ENCODE data around the gene CDK5R1.

CDK5R1 gene

DNA sequence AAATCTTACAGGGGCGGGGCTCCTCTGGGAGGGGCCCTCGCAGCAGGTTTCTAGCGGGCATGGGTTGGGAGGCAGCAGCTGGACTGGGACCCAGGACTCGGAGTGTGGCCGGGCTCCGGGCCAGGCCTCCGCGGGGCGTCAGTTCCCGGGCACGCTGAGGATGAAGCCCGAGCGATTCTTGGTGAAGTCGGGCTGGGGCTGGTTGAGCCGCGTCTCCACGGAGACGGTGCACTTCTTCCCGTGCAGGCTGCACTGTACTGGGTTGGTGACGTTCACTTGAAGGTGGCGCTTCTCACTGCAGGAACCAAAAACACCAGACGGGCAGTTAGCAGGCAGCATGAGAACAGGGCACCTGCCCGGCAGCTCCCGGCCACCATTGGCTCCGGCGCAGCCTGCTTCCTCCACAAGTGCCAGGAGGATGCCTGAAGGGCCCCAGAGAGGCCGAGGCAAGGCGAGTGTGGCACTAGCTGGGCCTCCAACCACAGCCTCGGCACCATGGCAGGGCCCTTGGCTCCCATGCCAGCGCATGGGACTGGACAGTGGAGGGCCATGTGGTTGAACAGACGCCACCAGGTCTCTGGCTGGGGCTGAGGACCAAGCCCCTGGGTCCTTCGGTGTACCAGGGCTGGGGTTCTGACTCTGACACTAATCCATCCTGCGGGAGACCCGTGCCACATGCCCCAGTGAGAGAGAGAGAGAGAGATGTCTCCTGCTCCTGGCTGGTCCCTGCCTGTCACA is 8.0 kb downstream of the CDK5R1 start:
- no peak for DNase-seq

DNA sequence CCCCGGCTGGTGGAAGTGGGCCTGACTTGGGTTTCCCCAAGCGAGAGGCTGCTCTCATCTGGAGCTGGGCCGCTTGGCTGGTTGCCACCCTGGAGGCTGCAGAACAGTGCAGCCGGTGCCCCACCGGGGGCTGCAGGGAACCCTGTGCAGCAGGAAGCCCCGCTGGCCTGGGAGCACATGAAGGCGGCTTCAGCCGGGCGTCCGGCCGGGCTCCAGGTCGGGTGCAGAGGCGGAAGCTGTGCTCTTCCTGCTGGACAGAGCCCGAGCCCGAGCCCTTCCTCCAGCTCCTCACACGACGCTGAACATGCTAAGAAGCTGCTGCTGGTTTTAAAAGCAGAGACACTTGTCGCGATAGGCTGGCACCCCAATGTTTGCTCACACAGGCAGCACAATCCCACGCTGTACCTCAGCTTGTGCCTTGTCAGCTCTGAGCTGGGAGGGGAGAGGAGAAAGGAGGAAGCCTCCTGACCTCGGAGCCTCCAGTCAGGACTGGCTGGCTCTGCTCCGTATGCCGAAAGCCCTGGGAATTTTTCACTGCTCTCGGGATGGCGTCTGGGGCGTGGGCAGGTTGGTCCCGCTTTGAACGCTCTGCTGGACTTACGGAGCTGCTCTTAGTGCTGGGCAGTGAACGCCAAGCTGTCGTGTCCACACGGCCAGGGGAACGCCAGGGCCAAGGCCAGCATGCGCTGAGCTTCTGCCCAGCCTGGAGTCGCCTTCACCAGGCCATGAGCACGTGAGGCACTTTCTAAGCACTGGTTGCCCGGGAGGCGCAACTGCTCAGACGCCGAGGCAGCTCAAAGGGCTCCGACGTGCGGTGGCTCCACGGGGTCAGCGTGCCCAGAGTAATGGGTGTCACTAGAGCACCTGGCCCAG is 8.8 kb downstream of the CDK5R1 start:
- peak; percentile 31 for DNase-seq

DNA sequence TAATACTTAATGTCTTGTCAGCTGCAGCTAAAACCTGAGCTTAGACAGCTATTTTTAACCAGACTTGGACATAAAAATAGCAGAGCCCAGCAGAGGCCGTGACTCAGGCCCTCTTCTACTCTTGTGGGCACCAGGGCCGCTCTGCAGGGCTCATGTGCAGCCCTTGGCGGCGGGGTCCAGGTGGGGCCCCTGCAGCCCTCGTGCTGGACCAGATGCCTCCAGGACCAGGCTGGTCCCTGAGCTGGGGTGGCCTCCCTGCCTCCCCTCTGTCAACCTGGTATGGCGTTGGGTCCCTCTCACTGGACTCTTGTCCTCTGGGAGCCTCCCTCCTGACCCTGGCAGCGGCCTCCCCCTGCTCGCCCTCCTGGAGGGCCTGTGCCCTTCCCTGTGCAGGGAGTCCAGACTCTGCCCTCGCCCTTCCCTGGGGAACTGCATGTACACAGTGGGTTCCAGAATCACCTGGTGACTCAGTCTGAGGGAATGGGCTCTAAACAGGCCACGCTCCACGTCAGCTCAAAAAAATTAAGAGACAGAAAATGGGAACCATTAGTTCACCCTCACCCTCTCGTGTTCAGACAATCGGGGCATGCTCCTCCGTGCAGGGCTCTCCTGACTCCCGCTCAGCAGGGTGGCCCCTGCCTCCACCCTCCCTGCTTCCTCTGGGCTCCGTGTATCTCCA is 9.7 kb downstream of the CDK5R1 start:
- no peak for DNase-seq

DNA sequence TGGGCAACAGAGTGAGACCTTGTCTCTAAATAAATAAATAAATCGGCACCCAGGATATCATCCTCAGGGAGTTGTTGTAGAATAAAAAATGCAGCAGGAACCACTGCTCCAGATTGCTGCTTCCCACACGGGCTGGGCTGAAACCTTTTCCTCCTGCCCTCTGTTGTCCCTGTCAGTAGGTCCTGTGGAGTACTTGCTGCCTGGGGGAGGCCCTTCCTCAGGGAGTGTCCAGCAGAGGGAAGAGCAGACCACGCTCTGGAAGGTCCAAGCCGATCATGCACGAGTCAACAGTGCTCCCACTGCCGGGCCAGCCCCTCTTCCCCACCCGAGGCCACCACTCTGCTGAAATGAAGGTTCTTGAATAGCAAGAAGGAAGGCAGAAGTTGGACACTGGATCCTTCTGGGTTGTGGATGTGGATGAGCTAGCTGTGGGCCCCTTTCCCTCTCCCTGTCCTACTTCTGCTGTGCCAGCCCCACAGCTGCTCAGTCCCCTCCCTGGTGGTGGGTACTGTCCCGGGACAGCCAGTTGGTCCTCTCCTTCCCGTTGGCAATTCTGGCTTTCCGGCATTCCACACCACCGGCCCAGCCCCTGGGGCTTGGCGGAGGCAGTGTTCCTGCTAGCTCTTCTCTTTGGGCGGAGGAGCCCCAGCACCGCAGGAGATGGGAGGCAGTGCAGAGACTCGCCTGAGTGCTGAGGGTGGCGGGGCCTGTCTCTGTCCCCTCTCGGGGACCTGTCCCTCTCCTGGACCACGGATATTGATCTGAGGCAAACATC is 10.8 kb downstream of the CDK5R1 start:
- DNase-seq: no peak

DNA sequence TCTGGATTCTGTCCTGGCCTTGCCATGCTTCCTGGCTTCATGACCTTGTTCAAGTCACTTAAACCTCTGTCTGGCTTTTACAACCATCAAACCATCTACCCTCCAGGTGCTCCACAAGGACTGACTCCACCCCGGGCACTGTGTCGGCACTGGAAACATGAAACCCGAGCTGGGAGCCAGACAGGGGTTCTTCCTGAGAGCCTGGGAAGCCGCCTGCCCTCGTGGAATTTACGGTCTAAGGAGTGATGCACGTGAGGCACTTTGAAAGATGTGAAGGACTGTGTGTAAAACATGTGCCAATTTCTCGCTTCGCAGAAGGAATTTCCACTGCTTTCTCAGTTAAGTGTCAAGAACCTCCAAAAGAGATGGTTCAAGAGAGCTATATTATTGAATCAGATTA is 11.6 kb downstream of the CDK5R1 start:
- no peak for DNase-seq

DNA sequence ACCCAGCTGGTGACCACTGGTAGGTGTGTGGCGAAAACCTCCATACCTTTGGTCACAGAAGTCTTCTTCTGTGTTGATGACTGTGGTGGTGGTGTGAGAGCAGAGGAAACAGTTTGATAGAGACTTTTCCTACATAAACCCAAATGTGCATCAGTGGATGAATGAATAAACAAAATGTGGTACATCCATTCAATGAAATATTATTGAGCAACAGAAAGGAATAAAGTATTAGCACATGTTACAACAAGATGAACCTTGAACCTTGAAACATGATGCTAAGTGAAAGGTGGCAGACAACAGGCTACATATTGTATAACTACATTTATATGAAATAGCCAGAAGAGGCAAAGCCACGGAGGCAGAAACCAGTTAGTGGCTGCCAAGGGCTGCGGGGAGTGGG is 15.2 kb downstream of the CDK5R1 start:
- no peak for DNase-seq

DNA sequence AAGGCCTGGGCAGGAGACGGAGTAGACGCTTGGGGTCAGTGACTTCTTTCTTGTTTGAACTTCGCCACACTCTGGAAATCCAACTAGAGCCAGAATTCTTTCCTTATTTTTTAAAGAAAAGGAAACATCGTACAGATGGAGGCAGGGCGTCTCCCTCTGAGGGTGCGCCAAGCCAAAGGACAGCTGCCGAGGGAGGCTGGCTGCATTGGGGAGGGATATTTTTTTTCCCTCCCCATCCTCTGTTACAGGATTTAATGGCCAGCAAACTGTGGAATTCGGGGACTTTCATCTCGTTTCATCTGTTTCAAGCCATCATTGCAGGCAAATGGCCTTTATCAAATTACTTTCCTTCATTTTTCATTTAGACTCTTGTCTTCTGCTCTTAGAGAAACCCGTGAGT is 15.9 kb downstream of the CDK5R1 start:
- no peak for DNase-seq

DNA sequence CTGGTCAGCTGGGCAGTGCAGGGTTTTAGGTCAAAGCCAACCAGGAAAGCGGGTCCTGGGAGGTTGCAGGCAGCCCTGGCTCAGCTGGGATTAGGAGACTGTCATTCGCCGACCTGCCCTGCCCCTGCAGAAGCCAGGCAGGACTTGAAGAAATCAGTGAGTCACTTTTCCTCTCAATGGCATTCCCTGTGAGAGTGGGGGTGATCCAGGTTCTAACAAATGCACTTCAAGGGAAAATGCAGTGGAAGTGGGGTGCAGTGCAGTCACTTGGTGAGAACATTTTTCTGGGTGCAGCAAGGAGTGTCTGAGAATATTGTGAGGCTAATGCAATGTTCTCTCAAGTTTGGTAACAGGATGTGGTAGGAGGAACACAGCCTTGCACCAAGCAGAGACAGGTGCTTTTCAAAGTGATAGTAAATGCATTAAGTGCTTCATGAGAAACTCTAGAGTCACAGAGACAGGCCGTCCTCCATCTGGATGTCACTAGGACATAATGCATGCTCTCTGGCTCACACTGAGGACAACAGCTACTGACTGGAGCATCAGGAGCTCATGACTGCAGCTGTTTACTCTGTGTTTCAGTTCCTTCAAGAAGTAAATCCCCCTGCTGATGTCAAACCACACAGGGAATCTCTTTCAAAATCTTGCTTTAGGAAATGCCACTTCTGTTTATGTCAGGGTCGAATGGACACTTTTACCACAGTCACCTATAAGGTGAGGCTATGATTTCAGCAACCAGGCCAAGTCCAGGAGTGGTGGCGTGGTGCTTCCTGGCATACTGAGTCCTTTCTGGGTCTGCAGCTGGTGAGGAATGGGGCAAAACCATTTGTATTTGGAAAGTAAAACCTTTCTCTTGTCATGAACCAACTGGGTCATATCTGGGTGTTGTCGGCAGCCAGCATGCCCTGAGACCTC is 16.7 kb downstream of the CDK5R1 start:
- DNase-seq: peak; percentile 92

DNA sequence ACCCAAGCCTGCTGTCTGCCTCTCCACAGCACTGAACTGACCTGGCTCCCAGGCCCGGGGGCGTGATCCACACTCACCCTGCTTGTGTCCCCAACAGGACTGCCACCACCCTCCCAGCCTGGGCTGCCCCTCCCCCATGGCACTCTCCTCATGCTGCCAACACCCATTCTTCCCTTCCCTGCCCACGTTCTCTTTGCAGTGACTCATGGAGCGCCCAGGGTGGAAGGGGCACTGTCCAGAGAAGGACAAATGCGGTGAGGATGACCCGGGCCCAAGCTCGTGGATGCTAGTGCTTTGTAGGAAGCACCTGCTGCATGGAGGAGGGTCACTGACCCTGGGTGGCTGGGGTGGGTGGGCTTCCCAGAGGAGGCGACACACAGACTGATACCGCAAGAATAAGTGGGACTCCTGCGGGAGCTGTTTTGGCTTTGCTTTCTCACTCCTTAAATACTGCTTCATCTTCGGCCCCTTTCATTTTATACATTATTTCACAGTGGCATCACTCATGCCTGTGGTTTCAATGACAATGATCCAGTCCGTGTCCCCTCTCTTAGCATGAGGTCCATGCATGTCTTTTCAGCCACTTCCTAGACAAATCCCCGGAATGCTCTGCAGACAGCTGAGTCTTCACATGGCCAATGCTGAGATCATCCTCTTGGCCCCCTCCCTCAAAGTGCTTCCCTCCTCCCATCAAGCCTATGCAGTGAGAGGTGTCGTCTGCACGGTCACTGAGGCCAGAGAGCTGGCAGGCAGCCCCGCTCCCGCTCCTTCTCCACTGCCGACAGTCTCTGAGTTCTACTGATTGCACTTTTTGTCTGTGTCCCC is 17.6 kb downstream of the CDK5R1 start:
- DNase-seq: peak; percentile 57

DNA sequence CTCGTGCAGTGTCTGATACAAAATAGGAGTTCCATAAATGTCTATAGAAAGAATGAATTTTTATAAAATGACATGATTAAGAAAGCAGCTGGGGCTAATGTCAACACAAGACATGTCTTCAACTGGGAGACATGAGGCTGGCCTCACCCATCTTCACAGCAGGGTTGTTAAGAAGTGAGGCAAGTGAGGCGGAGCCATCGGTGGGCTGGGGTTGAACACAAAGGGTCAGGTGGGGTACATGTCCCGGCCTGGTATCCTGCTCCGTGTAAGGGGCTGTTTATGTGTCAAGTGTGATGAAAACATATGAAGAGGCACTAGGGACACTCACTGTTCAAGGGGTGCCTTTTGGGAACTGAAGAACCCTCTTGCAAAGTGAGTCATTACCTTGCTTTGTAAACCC is 22.1 kb downstream of the CDK5R1 start:
- no peak for DNase-seq

DNA sequence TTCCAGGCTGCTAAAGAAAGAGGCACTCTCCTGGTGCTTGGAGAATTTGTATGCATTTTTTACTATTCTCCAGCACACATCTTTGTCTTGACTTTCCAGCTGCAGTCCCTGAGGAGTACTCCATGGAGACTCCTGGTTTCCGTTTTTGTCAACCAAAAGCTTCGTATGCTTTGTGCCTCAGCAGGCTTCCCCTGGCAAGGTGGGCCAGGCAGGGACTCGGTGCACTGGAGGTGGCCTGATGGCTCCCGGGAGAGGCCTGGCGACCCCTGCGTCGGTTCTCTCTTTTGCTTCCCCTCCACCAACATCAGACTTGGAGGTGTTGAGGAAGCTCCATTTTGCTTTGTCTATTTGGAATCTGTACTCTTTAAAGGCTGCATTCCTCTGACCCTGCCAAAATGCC is 23.7 kb downstream of the CDK5R1 start:
- no peak for DNase-seq

DNA sequence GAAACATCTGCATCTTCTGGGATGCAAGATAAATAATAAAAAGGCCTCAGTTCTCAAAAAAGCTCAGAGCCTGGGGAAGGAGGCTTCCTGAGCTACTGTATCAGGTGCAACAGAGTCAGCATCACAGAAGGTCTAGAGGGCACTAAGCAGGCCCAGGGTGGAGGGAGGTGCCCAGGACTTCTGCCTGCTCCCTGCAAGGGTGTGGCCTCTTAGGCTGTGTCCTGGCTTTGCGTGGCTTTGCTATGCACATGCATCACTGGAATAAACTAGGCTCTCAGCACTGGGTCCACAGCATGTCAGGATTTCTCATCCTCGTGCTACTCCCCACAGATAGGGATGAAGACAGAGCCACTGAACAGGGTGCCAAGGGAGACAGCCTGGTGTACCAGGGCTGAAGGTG is 25.5 kb downstream of the CDK5R1 start:
- no peak for DNase-seq

DNA sequence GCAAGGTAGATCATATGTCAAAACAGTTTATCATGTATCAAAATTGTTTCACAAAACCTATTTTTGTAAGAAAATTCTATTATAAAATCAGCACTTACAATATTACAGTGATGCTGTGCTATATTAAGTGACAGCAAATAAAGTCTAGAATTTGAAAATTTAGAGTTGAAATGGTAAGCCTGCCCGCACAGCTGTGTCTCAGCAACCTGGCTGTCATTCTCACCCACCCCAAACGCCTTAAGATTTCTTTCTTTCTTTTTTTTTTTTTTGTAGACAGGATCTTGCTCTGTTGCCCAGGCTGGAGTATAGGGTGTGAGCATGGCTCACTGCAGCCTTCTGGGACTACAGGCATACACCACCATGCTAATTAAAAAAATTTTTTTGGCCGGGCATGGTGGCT is 26.8 kb downstream of the CDK5R1 start:
- DNase-seq: no peak

DNA sequence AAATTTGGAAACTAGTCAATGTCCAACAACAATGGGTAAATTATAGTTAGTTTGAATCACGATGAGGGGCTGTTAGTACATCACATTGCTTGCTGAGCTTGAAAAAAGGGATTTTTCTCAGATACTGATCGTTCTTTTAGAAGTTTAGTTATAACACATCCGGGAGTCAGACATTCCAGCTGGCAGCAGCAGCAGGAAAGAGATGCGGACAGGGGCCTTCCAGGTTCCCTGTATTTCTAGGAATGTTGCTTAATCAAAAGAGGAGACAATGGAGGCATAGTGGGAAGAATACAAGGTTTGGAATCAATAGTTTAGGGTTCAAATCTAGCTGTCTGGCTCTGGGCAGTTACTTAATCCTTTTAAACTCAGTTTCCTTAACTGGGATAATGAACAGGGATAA is 27.8 kb downstream of the CDK5R1 start:
- no peak for DNase-seq

DNA sequence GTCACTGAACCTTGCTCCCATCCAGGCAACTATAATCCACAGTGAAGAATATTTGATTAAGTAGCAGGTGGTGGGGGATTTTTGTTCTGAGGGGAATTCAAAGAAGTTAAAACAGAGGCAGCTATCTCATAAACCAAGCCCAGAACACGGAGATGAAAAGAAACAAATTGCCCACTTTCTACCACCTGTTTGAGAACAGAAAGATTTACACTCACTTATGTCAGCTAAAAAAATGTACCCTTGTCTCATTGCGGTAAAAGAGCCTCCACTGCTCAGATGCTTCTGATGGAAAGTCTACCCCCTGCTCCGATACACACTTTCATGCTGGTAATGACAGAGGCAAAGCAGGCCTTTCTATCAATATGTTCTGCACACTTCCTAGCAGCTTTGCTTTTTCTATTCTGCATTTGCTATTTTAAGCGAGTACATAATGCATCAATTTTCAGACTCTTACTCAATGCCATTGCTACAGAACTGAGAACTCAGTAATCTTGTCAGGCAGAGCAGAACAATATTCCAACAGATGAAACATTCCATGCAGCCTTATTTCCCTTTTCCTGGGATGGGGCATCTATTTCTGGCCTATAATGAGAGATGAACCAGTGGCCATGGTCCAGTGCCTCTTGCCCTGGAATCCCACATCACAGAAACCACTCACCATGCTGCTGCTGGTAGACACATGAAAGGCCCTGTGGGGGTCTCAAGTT is 29.0 kb downstream of the CDK5R1 start:
- no peak for DNase-seq

DNA sequence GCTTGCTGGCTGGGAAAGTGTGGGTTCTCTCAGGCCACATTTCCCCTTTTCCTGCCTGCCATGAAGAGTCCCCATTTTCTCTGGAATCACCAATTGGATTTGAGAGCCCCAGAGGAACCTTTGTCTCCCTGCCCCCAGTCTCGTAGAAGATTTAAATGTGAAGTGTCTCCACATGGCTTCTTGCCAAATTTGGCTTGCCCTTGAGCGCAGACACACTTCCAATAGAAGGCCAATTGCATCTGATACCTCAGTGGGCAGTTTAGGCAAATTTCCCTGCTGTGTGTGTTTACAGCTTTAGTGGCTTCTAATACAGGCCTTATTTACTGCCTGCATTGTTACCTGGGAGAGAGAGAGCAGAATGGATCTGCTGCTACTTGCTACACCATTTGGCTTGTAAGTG is 29.7 kb downstream of the CDK5R1 start:
- DNase-seq: no peak

DNA sequence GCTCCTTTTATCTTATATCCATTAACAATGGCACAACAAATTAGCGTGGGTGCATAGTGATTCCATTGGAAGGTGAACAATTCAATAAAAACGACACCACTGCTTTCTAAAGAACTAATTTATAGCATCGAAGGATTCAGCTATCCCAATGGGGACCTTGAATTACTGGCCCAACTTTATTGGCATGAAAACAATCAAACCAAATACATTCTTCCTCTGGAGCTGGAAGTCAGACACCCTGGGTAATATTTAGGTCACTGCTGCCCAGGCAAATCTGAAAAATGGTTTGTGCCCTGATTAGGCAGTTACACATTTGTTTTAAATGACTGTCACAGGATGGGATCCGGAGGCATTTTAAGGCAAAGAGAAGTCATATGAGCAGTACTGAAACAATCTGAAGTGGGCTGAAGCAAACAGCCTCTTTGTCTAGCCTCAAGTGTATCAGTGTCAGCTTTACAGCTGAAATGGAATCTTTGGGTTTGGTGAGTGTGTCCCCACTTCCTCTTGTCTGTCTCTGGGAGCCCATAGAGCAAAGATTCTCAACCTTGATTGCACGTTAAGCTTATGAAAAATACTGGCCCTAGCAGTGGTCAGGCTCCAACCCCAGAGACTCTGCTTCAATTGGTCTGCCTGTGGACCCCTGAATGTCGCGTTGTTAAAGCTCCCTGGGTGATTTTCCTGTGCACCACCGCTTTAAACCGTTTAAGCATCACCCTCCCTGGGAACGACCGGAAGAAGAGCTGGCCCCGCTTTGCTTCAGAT is 30.3 kb downstream of the CDK5R1 start:
- no peak for DNase-seq

DNA sequence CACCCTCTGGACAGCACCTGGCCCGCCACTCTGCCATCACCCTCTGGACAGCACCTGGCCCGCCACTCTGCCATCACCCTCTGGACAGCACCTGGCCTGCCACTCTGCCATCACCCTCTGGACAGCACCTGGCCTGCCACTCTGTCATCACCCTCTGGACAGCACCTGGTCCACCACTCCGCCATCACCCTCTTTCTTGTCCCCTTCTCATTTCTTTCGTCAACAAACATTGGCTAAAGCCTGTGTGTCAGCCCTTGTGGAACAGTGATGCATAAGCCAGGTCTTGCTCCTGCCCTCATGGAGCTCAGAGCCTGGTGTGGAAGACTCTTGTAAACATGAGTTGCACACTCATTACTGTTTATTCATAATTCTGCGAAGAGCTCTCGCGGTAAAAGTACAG is 31.2 kb downstream of the CDK5R1 start:
- no peak for DNase-seq

DNA sequence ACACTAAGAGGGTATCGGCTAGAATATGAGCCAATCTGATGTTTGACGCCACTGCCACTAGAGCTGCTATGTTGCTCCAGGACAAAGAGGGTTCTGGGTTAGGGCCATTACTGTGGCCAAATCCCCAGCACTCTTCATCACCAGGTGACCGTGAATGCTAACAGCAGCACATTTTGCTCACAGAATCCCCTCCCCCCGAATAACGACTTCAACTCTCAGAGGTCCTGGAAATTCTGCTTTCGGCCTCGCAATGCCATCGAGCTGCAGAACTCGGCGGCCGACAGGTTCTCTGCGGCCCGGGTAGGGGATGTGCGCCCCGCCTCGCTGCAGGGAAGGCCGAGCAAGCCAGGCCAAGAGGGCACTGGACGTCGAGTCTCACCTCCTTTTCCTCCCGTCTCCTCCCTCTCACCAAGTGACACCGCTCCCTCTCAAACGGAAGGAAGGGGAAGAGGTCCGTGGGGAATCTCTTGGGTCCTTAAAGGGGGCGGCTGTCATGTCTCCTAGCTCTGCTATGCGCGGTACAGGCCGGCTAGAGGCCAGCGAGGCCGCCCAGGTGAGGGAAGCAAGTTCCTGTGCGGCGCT is 31.9 kb downstream of the CDK5R1 start:
- no peak for DNase-seq

Data from inflammatory macrophage treated with lipopolysaccharide for 4 hours (primary cell).